ENCODE results near the gene YJU2.
"Not testable (repeated sequence)": the region's sequence is repeated elsewhere in the genome, so short reads cannot be mapped to it uniquely, and the experiment has no call there.

YJU2 gene

DNA sequence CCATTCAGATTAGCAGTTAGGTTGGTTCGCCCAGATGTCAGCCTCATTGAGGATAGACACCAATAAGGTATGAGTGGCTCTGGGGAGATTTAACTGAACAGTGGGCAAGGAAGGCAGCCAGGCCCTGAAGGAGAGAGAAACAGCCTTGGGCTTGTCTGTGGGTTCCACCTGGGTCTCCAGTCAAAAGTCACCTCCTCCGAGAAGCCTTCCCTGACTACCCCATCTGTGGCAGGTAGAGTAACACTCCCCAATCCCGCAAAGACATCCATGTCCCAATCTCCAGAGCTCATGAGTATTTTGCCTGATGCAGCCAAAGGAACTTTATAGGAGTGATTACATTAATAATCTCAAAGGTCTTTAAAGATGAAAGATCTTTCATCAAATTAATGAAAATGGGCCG is 8.0 kb upstream of the YJU2 start:
- Histone ChIP-seq H3K9ac (ENCODE audit: low read depth, low read length, poor library complexity, severe bottlenecking) (no peak overlapping the region), H3K27me3 (ENCODE audit: insufficient read depth, low read length, poor library complexity, severe bottlenecking) (no peaks in the 10 kb centered on the region), H3K4me1 (ENCODE audit: insufficient read depth, low read length, poor library complexity, severe bottlenecking) (no peaks in the 10 kb centered on the region), H2AFZ (ENCODE audit: low read length) (no peak overlapping the region), H3K9me3 (ENCODE audit: insufficient read depth, low read depth, low read length) (0 out of 2 replicates have a peak, but pooled peaks cover 2% of the 10 kb centered on the region), H3F3A (ENCODE audit: low read depth) (no peaks in the 10 kb centered on the region), H3K36me3 (ENCODE audit: insufficient read depth, low read length) (no peaks in the 10 kb centered on the region), H3K4me3 (ENCODE audit: low read length, poor library complexity, severe bottlenecking) (no peak overlapping the region), H3K9me2 (replicated peaks; ENCODE audit: low read depth, low read length) (no peaks in the 10 kb centered on the region), H3K4me2 (ENCODE audit: low read depth, low read length, poor library complexity, severe bottlenecking) (no peak overlapping the region), H3K79me2 (ENCODE audit: insufficient read depth, low read length) (no peaks in the 10 kb centered on the region), H4K20me1 (ENCODE audit: insufficient read depth, low read length, poor library complexity, severe bottlenecking) (no peaks in the 10 kb centered on the region)
- TF ChIP-seq CTCF (conservative IDR thresholded peaks at IDR 0.05; ENCODE audit: low read length) (no peak), EZH2phosphoT487 (IDR thresholded peaks at IDR 0.05; ENCODE audit: borderline replicate concordance) (no peak)

GRCh38 chr19:4241824-4242430 is 5.0 kb upstream of the YJU2 start:
- Histone ChIP-seq H2AFZ (ENCODE audit: low read length) (no peak overlapping the region), H3K4me2 (ENCODE audit: low read depth, low read length, poor library complexity, severe bottlenecking) (no peak overlapping the region)

GRCh38 chr19:4245938-4246337 is 942 bp upstream of the YJU2 start:
- Histone ChIP-seq H2AFZ (ENCODE audit: low read length) (peak overlapping the region; percentile 95), H3K4me3 (ENCODE audit: low read length, poor library complexity, severe bottlenecking) (peak overlapping the region; percentile 82), H3K4me1 (ENCODE audit: insufficient read depth, low read length, poor library complexity, severe bottlenecking) (peaks cover 15% of the 10 kb centered on the region), H3K4me2 (ENCODE audit: low read depth, low read length, poor library complexity, severe bottlenecking) (peak overlapping the region; percentile 77), H3K9ac (ENCODE audit: low read depth, low read length, poor library complexity, severe bottlenecking) (peak overlapping the region; percentile 71), H3K36me3 (ENCODE audit: insufficient read depth, low read length) (peaks cover 17% of the 10 kb centered on the region; the same call in 1 of the 2 replicates)
- not testable (repeated sequence) for H3K27me3 ChIP-seq (ENCODE audit: insufficient read depth, low read length, poor library complexity, severe bottlenecking); H3F3A ChIP-seq (ENCODE audit: low read depth); H3K79me2 ChIP-seq (ENCODE audit: insufficient read depth, low read length); H3K9me3 ChIP-seq (ENCODE audit: insufficient read depth, low read depth, low read length); H4K20me1 ChIP-seq (ENCODE audit: insufficient read depth, low read length, poor library complexity, severe bottlenecking); H3K9me2 ChIP-seq (replicated peaks; ENCODE audit: low read depth, low read length)

More at GRCh38 chr19:4241824-4242430, 5.0 kb upstream of the YJU2 start:
- H3K4me1 ChIP-seq (ENCODE audit: insufficient read depth, low read length, poor library complexity, severe bottlenecking) = peaks cover 5% of the 10 kb centered on the region
- no peaks in the 10 kb centered on the region for H3K9me2 ChIP-seq (replicated peaks; ENCODE audit: low read depth, low read length)
- TF ChIP-seq CTCF (conservative IDR thresholded peaks at IDR 0.05; ENCODE audit: low read length) (no peak), EZH2phosphoT487 (IDR thresholded peaks at IDR 0.05; ENCODE audit: borderline replicate concordance) (no peak)
- 0 out of 2 replicates have a peak, but pooled peaks cover 2% of the 10 kb centered on the region for H3K9me3 ChIP-seq (ENCODE audit: insufficient read depth, low read depth, low read length)
- no peaks in the 10 kb centered on the region for H3K27me3 ChIP-seq (ENCODE audit: insufficient read depth, low read length, poor library complexity, severe bottlenecking)
- no peaks in the 10 kb centered on the region for H3K79me2 ChIP-seq (ENCODE audit: insufficient read depth, low read length)
- no peaks in the 10 kb centered on the region for H3K36me3 ChIP-seq (ENCODE audit: insufficient read depth, low read length)
- H4K20me1 ChIP-seq (ENCODE audit: insufficient read depth, low read length, poor library complexity, severe bottlenecking) = no peaks in the 10 kb centered on the region
- no peaks in the 10 kb centered on the region for H3F3A ChIP-seq (ENCODE audit: low read depth)
- no peak overlapping the region for H3K9ac ChIP-seq (ENCODE audit: low read depth, low read length, poor library complexity, severe bottlenecking)
- no peak overlapping the region for H3K4me3 ChIP-seq (ENCODE audit: low read length, poor library complexity, severe bottlenecking)

DNA sequence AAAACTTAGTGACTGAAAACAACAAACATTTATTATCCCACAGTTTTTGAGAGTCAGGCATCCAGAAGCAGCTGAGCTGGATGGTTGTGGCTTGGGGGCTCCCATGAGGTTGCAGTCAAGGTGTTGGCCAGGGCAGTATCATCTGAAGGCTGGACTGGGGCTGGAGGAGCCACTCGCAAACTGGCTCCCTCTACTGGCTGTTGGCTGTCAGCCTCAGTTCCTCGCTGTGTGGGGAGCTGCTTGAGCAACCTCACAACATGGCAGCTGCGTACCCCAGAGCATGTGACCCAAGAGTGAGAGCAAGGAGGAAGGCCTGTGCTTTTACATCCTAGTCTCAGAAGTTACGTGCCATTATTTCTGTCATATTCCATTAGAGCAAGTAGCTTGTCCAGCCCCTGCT is 9.7 kb downstream of the YJU2 start:
- no peak overlapping the region for H3K4me3 ChIP-seq (ENCODE audit: low read length, poor library complexity, severe bottlenecking)
- no peak overlapping the region for H2AFZ ChIP-seq (ENCODE audit: low read length)
- H4K20me1 ChIP-seq (ENCODE audit: insufficient read depth, low read length, poor library complexity, severe bottlenecking) = no peaks in the 10 kb centered on the region
- H3K4me1 ChIP-seq (ENCODE audit: insufficient read depth, low read length, poor library complexity, severe bottlenecking) = no peaks in the 10 kb centered on the region
- no peaks in the 10 kb centered on the region for H3K79me2 ChIP-seq (ENCODE audit: insufficient read depth, low read length)
- TF ChIP-seq EZH2phosphoT487 (IDR thresholded peaks at IDR 0.05; ENCODE audit: borderline replicate concordance) = no peak
- TF ChIP-seq CTCF (conservative IDR thresholded peaks at IDR 0.05; ENCODE audit: low read length) = peak; percentile 36
- no peak overlapping the region for H3K4me2 ChIP-seq (ENCODE audit: low read depth, low read length, poor library complexity, severe bottlenecking)
- H3K36me3 ChIP-seq (ENCODE audit: insufficient read depth, low read length) = peaks cover 48% of the 10 kb centered on the region
- H3F3A ChIP-seq (ENCODE audit: low read depth) = no peaks in the 10 kb centered on the region
- H3K9ac ChIP-seq (ENCODE audit: low read depth, low read length, poor library complexity, severe bottlenecking) = no peak overlapping the region
- H3K27me3 ChIP-seq (ENCODE audit: insufficient read depth, low read length, poor library complexity, severe bottlenecking) = no peaks in the 10 kb centered on the region
- peaks cover 4% of the 10 kb centered on the region; the same call in 1 of the 2 replicates for H3K9me3 ChIP-seq (ENCODE audit: insufficient read depth, low read depth, low read length)
- no peaks in the 10 kb centered on the region for H3K9me2 ChIP-seq (replicated peaks; ENCODE audit: low read depth, low read length)
